ENCODE measurements around the gene RSPRY1.

DNA sequence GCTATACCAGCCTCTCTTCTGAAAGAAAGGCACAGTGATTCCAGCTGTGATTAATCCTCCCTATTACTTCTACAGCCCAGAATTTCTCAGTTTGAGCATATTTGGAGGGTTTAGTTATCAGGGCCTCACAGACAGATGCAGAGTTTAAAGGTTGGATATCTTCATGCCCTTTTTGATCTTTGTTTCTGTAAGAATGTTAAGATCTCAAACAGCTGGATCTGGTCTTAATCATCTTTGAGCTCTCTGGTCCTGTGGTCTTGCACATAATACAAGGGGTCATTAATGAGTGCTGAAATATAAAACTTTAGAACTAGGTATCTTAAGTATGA, 49.9 kb downstream of the RSPRY1 start:
- TF ChIP-seq, protein P1, sequence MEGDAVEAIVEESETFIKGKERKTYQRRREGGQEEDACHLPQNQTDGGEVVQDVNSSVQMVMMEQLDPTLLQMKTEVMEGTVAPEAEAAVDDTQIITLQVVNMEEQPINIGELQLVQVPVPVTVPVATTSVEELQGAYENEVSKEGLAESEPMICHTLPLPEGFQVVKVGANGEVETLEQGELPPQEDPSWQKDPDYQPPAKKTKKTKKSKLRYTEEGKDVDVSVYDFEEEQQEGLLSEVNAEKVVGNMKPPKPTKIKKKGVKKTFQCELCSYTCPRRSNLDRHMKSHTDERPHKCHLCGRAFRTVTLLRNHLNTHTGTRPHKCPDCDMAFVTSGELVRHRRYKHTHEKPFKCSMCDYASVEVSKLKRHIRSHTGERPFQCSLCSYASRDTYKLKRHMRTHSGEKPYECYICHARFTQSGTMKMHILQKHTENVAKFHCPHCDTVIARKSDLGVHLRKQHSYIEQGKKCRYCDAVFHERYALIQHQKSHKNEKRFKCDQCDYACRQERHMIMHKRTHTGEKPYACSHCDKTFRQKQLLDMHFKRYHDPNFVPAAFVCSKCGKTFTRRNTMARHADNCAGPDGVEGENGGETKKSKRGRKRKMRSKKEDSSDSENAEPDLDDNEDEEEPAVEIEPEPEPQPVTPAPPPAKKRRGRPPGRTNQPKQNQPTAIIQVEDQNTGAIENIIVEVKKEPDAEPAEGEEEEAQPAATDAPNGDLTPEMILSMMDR (IDR thresholded peaks at IDR 0.05; ENCODE audit: low read depth, low read length, poor library complexity, severe bottlenecking), result no peak
- TF ChIP-seq EZH2phosphoT487 (IDR thresholded peaks at IDR 0.05; ENCODE audit: borderline replicate concordance, low read length), result no peak

Data from DOHH2 (cell line).